Panc1 (cell line): ENCODE results near the gene CAMK2A.

Source experiments
- POLR2AphosphoS5 ChIP-seq: IDR thresholded peaks from 2 replicates; pipeline ENCODE4 v1.6.1; 2012; ENCODE audit warnings: mild to moderate bottlenecking, low read depth, low read length, moderate library complexity
- REST ChIP-seq, 2 experiments: IDR thresholded peaks; 2 replicates each; pipeline ENCODE4 v1.6.1; 2011 to 2012; ENCODE audit warnings: low read depth in 2 of 2, control low read depth in 1 of 2, low read length in 1 of 2, mild to moderate bottlenecking in 1 of 2, moderate library complexity in 1 of 2; ENCODE audit not compliant: insufficient read depth in 1 of 2
- SIN3A ChIP-seq: IDR thresholded peaks from 2 replicates; pipeline ENCODE4 v1.6.1; 2012; ENCODE audit warnings: low read depth, mild to moderate bottlenecking, low read length, moderate library complexity, borderline replicate concordance; ENCODE audit not compliant: insufficient read depth
- TCF7L2 ChIP-seq: IDR thresholded peaks from 2 replicates; pipeline ENCODE4 v1.6.1; 2011; ENCODE audit warnings: mild to moderate bottlenecking, low read depth, low read length, inconsistent platforms
- TF ChIP-seq, protein P1 (sequence below): fragments of 450-650 bp; IDR thresholded peaks from 2 replicates; pipeline ENCODE4 v1.5.1; 2017; ENCODE audit warnings: mild to moderate bottlenecking

DNA sequence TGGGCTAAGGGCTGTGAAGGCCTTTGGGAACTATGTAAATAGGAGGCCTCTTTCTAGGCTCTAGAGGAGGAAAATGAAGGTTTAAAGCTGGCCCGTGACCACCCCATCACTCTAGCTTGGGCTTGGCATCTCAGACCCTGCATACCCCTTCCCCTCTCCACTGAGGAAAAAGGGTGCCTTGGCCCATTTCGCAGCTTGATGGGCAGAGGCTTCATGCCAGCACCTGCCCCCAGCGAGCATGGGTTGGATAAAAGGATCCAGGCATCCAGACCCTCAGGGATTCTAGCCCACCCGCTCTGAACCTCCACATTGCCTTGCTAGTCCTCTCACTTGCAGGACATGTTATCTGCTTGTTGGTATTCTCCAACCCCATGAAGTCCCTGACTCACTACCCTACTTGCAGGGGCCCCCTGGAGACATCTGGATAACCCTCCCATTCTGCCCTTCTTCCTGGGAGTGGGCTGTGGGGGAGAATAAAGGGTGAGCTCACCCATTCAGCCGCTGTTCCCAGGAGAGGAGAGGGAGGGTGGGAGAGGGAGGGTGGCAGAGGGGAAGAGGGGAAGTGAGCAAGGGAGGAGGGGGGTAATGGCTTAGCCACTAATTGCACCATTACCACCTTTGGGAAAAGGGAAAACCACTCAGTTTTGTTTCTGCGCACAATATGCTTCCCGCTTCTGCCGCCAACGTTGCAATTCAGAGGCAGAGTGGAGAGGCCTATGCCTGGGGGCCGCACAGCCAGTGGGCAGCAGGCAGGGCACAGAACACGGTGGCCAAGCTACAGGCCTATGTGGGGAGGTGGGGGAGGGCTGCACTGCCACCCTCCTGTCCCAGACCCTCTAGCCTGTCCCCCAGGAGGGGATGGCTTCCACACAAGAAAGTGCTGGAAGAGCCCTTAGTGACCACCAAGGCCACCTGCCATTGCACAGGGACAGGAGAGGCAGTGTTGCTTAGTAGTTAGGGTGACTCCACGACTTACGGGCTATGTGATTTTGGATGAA is 2.1 kb upstream of the CAMK2A start:
- TF ChIP-seq POLR2AphosphoS5 = no peak
- TF ChIP-seq, protein P1, sequence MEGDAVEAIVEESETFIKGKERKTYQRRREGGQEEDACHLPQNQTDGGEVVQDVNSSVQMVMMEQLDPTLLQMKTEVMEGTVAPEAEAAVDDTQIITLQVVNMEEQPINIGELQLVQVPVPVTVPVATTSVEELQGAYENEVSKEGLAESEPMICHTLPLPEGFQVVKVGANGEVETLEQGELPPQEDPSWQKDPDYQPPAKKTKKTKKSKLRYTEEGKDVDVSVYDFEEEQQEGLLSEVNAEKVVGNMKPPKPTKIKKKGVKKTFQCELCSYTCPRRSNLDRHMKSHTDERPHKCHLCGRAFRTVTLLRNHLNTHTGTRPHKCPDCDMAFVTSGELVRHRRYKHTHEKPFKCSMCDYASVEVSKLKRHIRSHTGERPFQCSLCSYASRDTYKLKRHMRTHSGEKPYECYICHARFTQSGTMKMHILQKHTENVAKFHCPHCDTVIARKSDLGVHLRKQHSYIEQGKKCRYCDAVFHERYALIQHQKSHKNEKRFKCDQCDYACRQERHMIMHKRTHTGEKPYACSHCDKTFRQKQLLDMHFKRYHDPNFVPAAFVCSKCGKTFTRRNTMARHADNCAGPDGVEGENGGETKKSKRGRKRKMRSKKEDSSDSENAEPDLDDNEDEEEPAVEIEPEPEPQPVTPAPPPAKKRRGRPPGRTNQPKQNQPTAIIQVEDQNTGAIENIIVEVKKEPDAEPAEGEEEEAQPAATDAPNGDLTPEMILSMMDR = no peak
- TF ChIP-seq REST (IDR thresholded peaks at IDR 0.05; ENCODE audit: insufficient read depth in 1 of 2, low read depth in 2 of 2, low read length in 1 of 2) = no peak
- no peak for TF ChIP-seq SIN3A
- TF ChIP-seq TCF7L2 = no peak
